Cardiac fibroblast (primary cell): Measurements from ENCODE around the gene STK32B.
"Not testable (repeated sequence)": the region's sequence is repeated elsewhere in the genome, so short reads cannot be mapped to it uniquely, and the experiment has no call there.

Experiments used
- DNase-seq, 2 donors: peaks; one replicate each; pipeline versions ENCODE4 v3.0.0 to v3.0.0-alpha.2; 2010; ENCODE audit warnings: low read depth in 2 of 2
- H3K4me3 ChIP-seq, 2 donors: replicated peaks in 1 of 2; 1 replicate in 1 of 2; 2 replicates in 1 of 2; pipeline ENCODE4 v1.5.1; 2011; ENCODE audit warnings: low read depth in 2 of 2, low read length in 2 of 2, mild to moderate bottlenecking in 2 of 2, moderate library complexity in 1 of 2
- TF ChIP-seq, protein P1 (sequence below): IDR thresholded peaks from one replicate; pipeline ENCODE4 v1.5.1; 2011; ENCODE audit warnings: low read depth, mild to moderate bottlenecking, low read length, inconsistent platforms

Gene STK32B

GRCh38 chr4:5278213-5278612 lies 226.9 kb downstream of the STK32B start:
- TF ChIP-seq, protein P1, sequence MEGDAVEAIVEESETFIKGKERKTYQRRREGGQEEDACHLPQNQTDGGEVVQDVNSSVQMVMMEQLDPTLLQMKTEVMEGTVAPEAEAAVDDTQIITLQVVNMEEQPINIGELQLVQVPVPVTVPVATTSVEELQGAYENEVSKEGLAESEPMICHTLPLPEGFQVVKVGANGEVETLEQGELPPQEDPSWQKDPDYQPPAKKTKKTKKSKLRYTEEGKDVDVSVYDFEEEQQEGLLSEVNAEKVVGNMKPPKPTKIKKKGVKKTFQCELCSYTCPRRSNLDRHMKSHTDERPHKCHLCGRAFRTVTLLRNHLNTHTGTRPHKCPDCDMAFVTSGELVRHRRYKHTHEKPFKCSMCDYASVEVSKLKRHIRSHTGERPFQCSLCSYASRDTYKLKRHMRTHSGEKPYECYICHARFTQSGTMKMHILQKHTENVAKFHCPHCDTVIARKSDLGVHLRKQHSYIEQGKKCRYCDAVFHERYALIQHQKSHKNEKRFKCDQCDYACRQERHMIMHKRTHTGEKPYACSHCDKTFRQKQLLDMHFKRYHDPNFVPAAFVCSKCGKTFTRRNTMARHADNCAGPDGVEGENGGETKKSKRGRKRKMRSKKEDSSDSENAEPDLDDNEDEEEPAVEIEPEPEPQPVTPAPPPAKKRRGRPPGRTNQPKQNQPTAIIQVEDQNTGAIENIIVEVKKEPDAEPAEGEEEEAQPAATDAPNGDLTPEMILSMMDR = no peak
- H3K4me3 ChIP-seq = no peak overlapping the region
- no peak for DNase-seq

DNA sequence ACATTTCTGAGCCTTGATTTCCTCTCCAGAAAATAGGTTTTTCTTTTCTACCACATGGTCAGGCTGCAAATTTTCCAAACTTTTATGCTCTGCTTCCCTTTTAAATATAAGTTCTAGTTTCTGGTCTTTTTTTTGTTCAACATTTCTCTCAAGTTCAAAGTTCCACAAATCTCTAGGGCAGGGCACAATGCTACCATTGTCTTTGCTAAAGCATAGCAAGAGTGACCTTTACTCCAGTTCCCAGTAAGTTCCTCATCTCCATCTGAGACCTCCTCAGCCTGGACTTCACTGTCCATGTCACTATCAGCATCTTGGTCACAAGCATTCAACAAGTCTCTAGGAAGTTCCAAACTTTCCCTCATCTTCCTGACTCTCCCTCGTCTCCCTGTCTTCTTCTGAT lies 228.8 kb downstream of the STK32B start:
- H3K4me3 ChIP-seq, DNase-seq: not testable (repeated sequence)

- H3K4me3 ChIP-seq = no peak overlapping the region
- TF ChIP-seq, protein P1 = no peak
- no peak for DNase-seq
Measured at GRCh38 chr4:5280828-5281227, 229.5 kb downstream of the STK32B start.

GRCh38 chr4:5283837-5284236 lies 232.6 kb downstream of the STK32B start:
- TF ChIP-seq, protein P1 = no peak
- no peak overlapping the region for H3K4me3 ChIP-seq
- DNase-seq = no peak

DNA sequence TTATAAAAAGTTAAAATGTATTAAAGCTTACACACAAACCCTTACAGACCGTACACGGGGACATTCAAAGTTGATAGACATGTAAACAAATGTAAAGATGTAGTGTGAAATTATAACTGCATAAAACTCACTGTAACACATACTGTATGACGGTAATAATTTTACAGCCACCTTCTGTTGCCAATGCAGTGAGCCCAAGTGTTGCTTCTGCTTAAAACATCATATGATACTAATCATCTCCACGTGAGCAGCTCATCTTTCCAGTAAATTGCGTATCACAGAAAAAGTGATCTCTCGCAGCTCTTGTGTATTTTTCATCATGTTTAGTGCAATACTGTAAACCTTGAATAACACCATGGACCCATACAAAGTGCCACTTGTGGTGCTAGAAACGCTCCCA lies 233.2 kb downstream of the STK32B start:
- DNase-seq = no peak
- no peak overlapping the region for H3K4me3 ChIP-seq
- TF ChIP-seq, protein P1 = no peak

GRCh38 chr4:5292101-5292500 lies 240.8 kb downstream of the STK32B start:
- DNase-seq = no peak
- TF ChIP-seq, protein P1 = no peak
- no peak overlapping the region for H3K4me3 ChIP-seq

DNA sequence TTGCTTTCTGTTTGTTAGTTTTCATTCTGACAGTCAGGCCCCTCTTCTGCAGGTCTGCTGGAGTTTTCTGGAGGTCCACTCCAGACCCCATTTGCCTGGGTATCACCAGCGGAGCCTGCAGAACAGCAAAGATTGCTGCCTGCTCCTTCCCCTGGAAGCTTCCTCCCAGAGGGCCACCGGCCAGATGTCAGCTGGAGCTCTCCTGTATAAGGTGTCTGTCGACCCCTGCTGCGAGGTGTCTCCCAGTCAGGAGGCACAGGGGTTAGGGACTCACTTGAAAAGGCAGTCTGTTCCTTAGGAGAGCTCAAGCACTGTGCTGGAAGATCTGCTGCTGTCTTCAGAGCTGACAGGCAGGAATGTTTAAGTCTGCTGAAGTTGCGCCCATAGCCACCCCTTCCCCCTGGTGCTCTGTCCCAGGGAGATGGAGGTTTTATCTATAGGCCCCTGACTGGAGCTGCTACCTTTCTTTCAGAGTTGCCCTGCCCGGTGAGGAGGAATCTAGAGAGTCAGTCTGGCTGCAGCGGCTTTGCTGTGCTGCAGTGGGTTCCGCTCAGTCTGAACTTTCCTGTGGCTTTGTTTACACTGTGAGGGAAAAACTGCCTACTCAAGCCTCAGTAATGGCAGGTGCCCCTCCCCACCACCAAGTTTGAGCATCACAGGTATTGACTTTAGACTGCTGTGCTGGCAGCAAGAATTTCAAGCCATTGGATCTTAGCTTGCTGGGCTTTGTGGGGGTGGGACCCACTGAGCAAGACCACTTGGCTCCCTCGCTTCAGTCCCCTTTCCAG lies 246.9 kb downstream of the STK32B start:
- H3K4me3 ChIP-seq, DNase-seq: not testable (repeated sequence)

DNA sequence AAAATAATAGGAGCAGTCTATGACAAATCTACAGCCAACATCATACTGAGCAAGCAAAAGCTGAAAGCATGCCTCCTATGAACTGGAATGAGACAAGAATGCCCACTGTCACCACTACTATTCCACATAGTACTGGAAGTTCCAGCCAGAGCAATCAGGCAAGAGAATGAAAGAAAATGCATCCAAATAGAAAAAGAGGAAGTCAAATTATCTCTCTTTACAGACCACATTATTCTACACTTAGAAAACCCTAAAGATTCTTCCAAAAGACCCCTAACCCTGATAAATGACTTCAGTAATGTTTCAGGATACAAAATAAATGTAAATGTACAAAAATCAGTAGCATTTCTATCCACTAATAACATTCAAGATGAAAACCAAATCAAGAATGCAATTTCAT lies 249.0 kb downstream of the STK32B start:
- no peak for DNase-seq
- TF ChIP-seq, protein P1 = no peak
- H3K4me3 ChIP-seq = no peak overlapping the region
